ENCODE measurements around the gene RBM25.

The RBM25 gene

GRCh38 chr14:73172500-73172899, 114.2 kb downstream of the RBM25 start:
- DNase-seq, result no peak

- no peak for DNase-seq
Observed at GRCh38 chr14:73173092-73173735, 114.9 kb downstream of the RBM25 start.
